Hepatocyte (in vitro differentiated cells): ENCODE measurements around the gene C10orf105. TPM values are rescaled to one million over a fixed set of nuclear protein-coding genes. Genes with fewer than 3 reads are reported as not detected.

ENCODE experiments used
- DNase-seq: peaks from one replicate; pipeline ENCODE4 v3.0.0-alpha.2; 2016; ENCODE audit warnings: low spot score
- H2AFZ ChIP-seq: fragments of 200-600 bp; sonication (generic); 2 replicates; pipeline ENCODE4 v1.6.0; 2016; ENCODE audit warnings: antibody characterized with exemption, mild to moderate bottlenecking
- H3K27ac ChIP-seq: fragments of 200-600 bp; sonication (generic); 2 replicates; pipeline ENCODE4 v1.5.1; 2016; ENCODE audit warnings: mild to moderate bottlenecking
- H3K27me3 ChIP-seq: fragments of 200-600 bp; sonication (generic); 2 replicates; pipeline ENCODE4 v1.6.1; 2016
- H3K36me3 ChIP-seq: fragments of 200-600 bp; sonication (generic); replicated peaks from 2 replicates; pipeline ENCODE4 v1.5.1; 2016; ENCODE audit warnings: low read depth; ENCODE audit not compliant: insufficient read depth
- H3K4me1 ChIP-seq: fragments of 200-600 bp; sonication (generic); 2 replicates; pipeline ENCODE4 v1.5.1; 2016; ENCODE audit warnings: mild to moderate bottlenecking, moderate library complexity; ENCODE audit not compliant: insufficient read depth
- H3K4me2 ChIP-seq: fragments of 200-600 bp; sonication (generic); 2 replicates; pipeline ENCODE4 v1.6.0; 2016
- H3K4me3 ChIP-seq: fragments of 200-600 bp; sonication (generic); 2 replicates; pipeline ENCODE4 v1.5.1; 2016; ENCODE audit warnings: mild to moderate bottlenecking
- H3K79me2 ChIP-seq: fragments of 200-600 bp; sonication (generic); 2 replicates; pipeline ENCODE4 v1.6.0; 2017; ENCODE audit warnings: mild to moderate bottlenecking
- H3K9me2 ChIP-seq: fragments of 200-600 bp; sonication (generic); replicated peaks from 2 replicates; pipeline ENCODE4 v1.6.0; 2017; ENCODE audit warnings: mild to moderate bottlenecking; ENCODE audit not compliant: insufficient read depth
- H3K9me3 ChIP-seq: fragments of 200-600 bp; sonication (generic); 2 replicates; pipeline ENCODE4 v1.5.1; 2016; ENCODE audit warnings: low read depth, mild to moderate bottlenecking
- H4K20me1 ChIP-seq: fragments of 200-600 bp; sonication (generic); 2 replicates; pipeline ENCODE4 v1.6.0; 2016; ENCODE audit warnings: mild to moderate bottlenecking; ENCODE audit not compliant: insufficient read depth, poor library complexity, severe bottlenecking
- CTCF ChIP-seq: fragments of 200-600 bp; sonication (generic); IDR thresholded peaks from 2 replicates; pipeline ENCODE4 v1.5.1; 2016; ENCODE audit warnings: antibody characterized with exemption, mild to moderate bottlenecking; ENCODE audit not compliant: poor library complexity
- EZH2 ChIP-seq: fragments of 200-600 bp; sonication (generic); IDR thresholded peaks from 2 replicates; pipeline ENCODE4 v1.6.1; 2016; ENCODE audit warnings: antibody characterized with exemption, mild to moderate bottlenecking, borderline replicate concordance
- EZH2phosphoT487 ChIP-seq: fragments of 200-600 bp; sonication (generic); IDR thresholded peaks from one replicate; pipeline ENCODE4 v1.6.1; 2018; ENCODE audit warnings: antibody characterized with exemption, mild to moderate bottlenecking, low read depth, moderate library complexity; ENCODE audit not compliant: unreplicated experiment, severe bottlenecking
- WGBS: methylation state at CpG from one replicate; pipeline ENCODE4 v1.1.6; 2016; ENCODE audit warnings: low lambda C conversion rate; ENCODE audit errors: missing lambda C conversion rate; 5-methylcytosine and 5-hydroxymethylcytosine counted together
- polyA plus RNA-seq: library from polyadenylated mRNA; unstranded; fragments of >200 nt; fragmentation: Nextera tagmentation; extraction: Ambion mirVana; gene quantifications from 2 replicates; pipeline ENCODE4 v1.2.1, GENCODE V29; 2016
- total RNA-seq: library from RNA; depleted of rRNA; stranded (reverse); fragments of >200 nt; gene quantifications from 2 replicates; pipeline ENCODE4 v1.2.3, GENCODE V29; 2014

Gene C10orf105
- total and polyA plus RNA-seq, 2 experiments from 2014 or later = not detected

- H2AFZ ChIP-seq = no peak overlapping the region
- no peaks in the 10 kb centered on the region for H3K36me3 ChIP-seq
- H3K9me2 ChIP-seq = no peaks in the 10 kb centered on the region
- no peaks in the 10 kb centered on the region for H4K20me1 ChIP-seq
- 84% methylated on average over 5 of the region's 5 CpGs for WGBS
- no peaks in the 10 kb centered on the region for H3K79me2 ChIP-seq
- TF ChIP-seq EZH2 (no peak), EZH2phosphoT487 (no peak), CTCF (no peak)
- no peak overlapping the region for H3K27ac ChIP-seq
- no peaks in the 10 kb centered on the region for H3K4me1 ChIP-seq
- no peak overlapping the region for H3K4me2 ChIP-seq
- H3K4me3 ChIP-seq = no peak overlapping the region
- H3K27me3 ChIP-seq = no peaks in the 10 kb centered on the region
- no peaks in the 10 kb centered on the region for H3K9me3 ChIP-seq
- DNase-seq = no peak
These were observed 15.2 kb upstream of the C10orf105 start for GRCh38 chr10:71734797-71735196.

DNA sequence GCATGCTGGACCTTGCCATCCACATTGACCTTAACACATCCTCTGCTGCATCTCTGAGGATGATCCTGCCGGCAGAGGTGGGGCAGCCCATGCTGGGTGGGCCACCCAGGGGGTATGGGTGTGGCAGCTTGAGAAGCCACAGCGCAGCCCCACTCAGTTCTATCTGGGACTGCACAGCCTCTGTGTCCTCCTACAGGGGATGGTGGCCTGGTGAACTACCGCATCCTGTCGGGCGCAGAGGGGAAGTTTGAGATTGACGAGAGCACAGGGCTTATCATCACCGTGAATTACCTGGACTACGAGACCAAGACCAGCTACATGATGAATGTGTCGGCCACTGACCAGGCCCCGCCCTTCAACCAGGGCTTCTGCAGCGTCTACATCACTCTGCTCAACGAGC, 12.2 kb upstream of the C10orf105 start:
- Histone ChIP-seq H3K9me3 (no peaks in the 10 kb centered on the region), H3K27ac (no peak overlapping the region), H3K4me3 (no peak overlapping the region), H3K36me3 (no peaks in the 10 kb centered on the region), H3K4me2 (no peak overlapping the region), H3K79me2 (no peaks in the 10 kb centered on the region), H3K9me2 (no peaks in the 10 kb centered on the region), H2AFZ (no peak overlapping the region), H3K27me3 (no peaks in the 10 kb centered on the region), H3K4me1 (peaks cover 17% of the 10 kb centered on the region), H4K20me1 (no peaks in the 10 kb centered on the region)
- DNase-seq = no peak
- no peak for TF ChIP-seq EZH2
- TF ChIP-seq CTCF = no peak
- no peak for TF ChIP-seq EZH2phosphoT487
- 96% methylated on average over 12 of the region's 12 CpGs for WGBS

DNA sequence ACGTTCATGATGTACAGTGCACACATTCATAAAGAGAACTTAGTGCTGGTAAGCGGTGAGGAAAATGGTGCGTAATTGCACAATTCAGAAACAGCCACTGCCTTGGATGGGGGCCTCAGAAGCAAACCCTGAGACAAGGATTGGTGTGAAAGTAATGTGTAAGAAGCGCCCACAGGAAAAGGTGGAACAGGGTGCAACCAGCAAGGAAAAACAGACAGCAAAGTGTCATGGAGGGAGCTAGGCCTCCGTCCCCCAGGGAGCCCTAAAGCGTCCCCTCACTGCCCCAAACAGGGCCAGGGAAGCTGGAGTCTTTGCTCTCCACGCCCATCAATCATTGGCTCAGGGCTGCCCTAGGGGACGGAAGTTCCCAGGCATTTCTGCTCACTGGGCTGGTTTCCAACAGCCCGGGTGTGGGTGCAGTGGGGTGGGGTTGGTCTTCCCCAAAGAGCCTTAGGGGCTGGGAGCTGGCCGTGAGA, 9.6 kb upstream of the C10orf105 start:
- H4K20me1 ChIP-seq = no peaks in the 10 kb centered on the region
- no peaks in the 10 kb centered on the region for H3K36me3 ChIP-seq
- H2AFZ ChIP-seq = no peak overlapping the region
- 72% methylated on average over 10 of the region's 10 CpGs for WGBS
- H3K27me3 ChIP-seq = no peaks in the 10 kb centered on the region
- no peaks in the 10 kb centered on the region for H3K79me2 ChIP-seq
- H3K4me3 ChIP-seq = no peak overlapping the region
- TF ChIP-seq CTCF = no peak
- TF ChIP-seq EZH2 = no peak
- TF ChIP-seq EZH2phosphoT487 = no peak
- no peak for DNase-seq
- H3K9me3 ChIP-seq = no peaks in the 10 kb centered on the region
- no peaks in the 10 kb centered on the region for H3K9me2 ChIP-seq
- no peak overlapping the region for H3K27ac ChIP-seq
- H3K4me2 ChIP-seq = no peak overlapping the region
- H3K4me1 ChIP-seq = peaks cover 17% of the 10 kb centered on the region
